K562 (cell line): ENCODE results near the gene PDGFRA. TPM values are rescaled to one million over a fixed set of nuclear protein-coding genes. Genes with fewer than 3 reads are reported as not detected.

Experiments used
- BACH1 ChIP-seq: fragments of 200-800 bp; sonication (Bioruptor generic); IDR thresholded peaks from 2 replicates; pipeline ENCODE4 v1.6.1; 2016; ENCODE audit warnings: missing genetic modification characterization, missing compliant biosample characterization
- BDP1 ChIP-seq: IDR thresholded peaks from 3 replicates; pipeline ENCODE4 v1.6.1; 2011; ENCODE audit not compliant: insufficient read length, insufficient read depth
- DEAF1 ChIP-seq: fragments of 450-650 bp; formaldehyde crosslinking; IDR thresholded peaks from 2 replicates; pipeline ENCODE4 v1.4.0; 2020; ENCODE audit warnings: mild to moderate bottlenecking, moderate library complexity
- FOXJ2 ChIP-seq: fragments of 200-800 bp; sonication (Bioruptor generic); IDR thresholded peaks from 2 replicates; pipeline ENCODE4 v1.6.1; 2016; ENCODE audit warnings: missing genetic modification characterization, missing compliant biosample characterization
- GATA2 ChIP-seq: sonication (generic); formaldehyde crosslinking; IDR thresholded peaks from 2 replicates; pipeline ENCODE4 v1.4.0; 2020; ENCODE audit warnings: mild to moderate bottlenecking, missing genetic modification reagents
- HDAC2 ChIP-seq: fragments of 450-650 bp; IDR thresholded peaks from 2 replicates; pipeline ENCODE4 v1.6.1; 2016; ENCODE audit warnings: mild to moderate bottlenecking
- HES1 ChIP-seq: fragments of 450-650 bp; IDR thresholded peaks from 2 replicates; pipeline ENCODE4 v1.6.1; 2016; ENCODE audit warnings: low read depth, mild to moderate bottlenecking, moderate library complexity
- HMBOX1 ChIP-seq: sonication (generic); IDR thresholded peaks from 2 replicates; pipeline ENCODE4 v1.6.1; 2016
- IRF2 ChIP-seq: sonication (generic); formaldehyde crosslinking; IDR thresholded peaks from 2 replicates; pipeline ENCODE4 v1.8.1; 2022; ENCODE audit warnings: mild to moderate bottlenecking, missing genetic modification reagents
- LARP7 ChIP-seq: fragments of 450-650 bp; IDR thresholded peaks from 2 replicates; pipeline ENCODE4 v1.6.1; 2016
- MEIS2 ChIP-seq: fragments of 450-650 bp; IDR thresholded peaks from 2 replicates; pipeline ENCODE4 v1.6.1; 2014; ENCODE audit warnings: mild to moderate bottlenecking; ENCODE audit not compliant: partially characterized antibody
- NCOA6 ChIP-seq: fragments of 450-650 bp; IDR thresholded peaks from 2 replicates; pipeline ENCODE4 v1.6.1; 2017; ENCODE audit warnings: mild to moderate bottlenecking
- NONO ChIP-seq, 2 experiments: fragments of 200-400 bp in 1 of 2; fragments of 450-650 bp in 1 of 2; formaldehyde crosslinking in 1 of 2; IDR thresholded peaks; 2 replicates each; pipeline ENCODE4 v1.6.1; 2017; ENCODE audit warnings: low read depth in 2 of 2, mild to moderate bottlenecking in 2 of 2, moderate library complexity in 2 of 2, low read length in 1 of 2
- PHB2 ChIP-seq: fragments of 450-650 bp; IDR thresholded peaks from 2 replicates; pipeline ENCODE4 v1.6.1; 2017; ENCODE audit warnings: low read depth
- RAD21 ChIP-seq, 2 experiments: fragments of 250-450 bp in 1 of 2; fragments of 450-650 bp in 1 of 2; sonication (Bioruptor Pico) in 1 of 2; formaldehyde crosslinking in 1 of 2; IDR thresholded peaks in 1 of 2; conservative IDR thresholded peaks in 1 of 2; 2 replicates each; pipeline versions ENCODE4 v1.4.0 to v1.8.0; 2020 to 2022; ENCODE audit warnings: mild to moderate bottlenecking in 2 of 2, moderate library complexity in 1 of 2
- RAD51 ChIP-seq: fragments of 450-650 bp; IDR thresholded peaks from 2 replicates; pipeline ENCODE4 v1.7.1; 2016; ENCODE audit warnings: low read depth, mild to moderate bottlenecking, borderline replicate concordance
- RUNX1 ChIP-seq: sonication (generic); IDR thresholded peaks from 2 replicates; pipeline ENCODE4 v1.6.1; 2016; ENCODE audit warnings: antibody characterized with exemption, low read depth
- SAFB ChIP-seq: fragments of 200-400 bp; formaldehyde crosslinking; IDR thresholded peaks from 2 replicates; pipeline ENCODE4 v1.6.1; 2017; ENCODE audit warnings: low read depth, low read length, borderline replicate concordance
- SP1 ChIP-seq: sonication (generic); formaldehyde crosslinking; IDR thresholded peaks from 2 replicates; pipeline ENCODE4 v1.8.1; 2022; ENCODE audit warnings: mild to moderate bottlenecking, missing genetic modification reagents
- TSC22D4 ChIP-seq: fragments of 450-650 bp; IDR thresholded peaks from 2 replicates; pipeline ENCODE4 v1.6.1; 2016; ENCODE audit warnings: missing genetic modification characterization, missing biosample characterization, control low read depth
- U2AF2 ChIP-seq: fragments of 200-400 bp; formaldehyde crosslinking; optimal IDR thresholded peaks from 2 replicates; pipeline ENCODE3; 2017; ENCODE audit warnings: low read depth, mild to moderate bottlenecking, low read length
- ZFP36 ChIP-seq: fragments of 150-350 bp; IDR thresholded peaks from 2 replicates; pipeline ENCODE4 v1.6.1; 2018; ENCODE audit warnings: low read length, low read depth; ENCODE audit not compliant: partially characterized antibody
- ZNF175 ChIP-seq: fragments of 200-800 bp; sonication (Bioruptor generic); IDR thresholded peaks from 2 replicates; pipeline ENCODE4 v1.6.1; 2016; ENCODE audit warnings: low read depth, mild to moderate bottlenecking, missing genetic modification characterization, missing compliant biosample characterization
- ZNF217 ChIP-seq: sonication (generic); formaldehyde crosslinking; IDR thresholded peaks from 2 replicates; pipeline ENCODE4 v1.8.0; 2022; ENCODE audit warnings: mild to moderate bottlenecking, missing genetic modification reagents
- ZNF232 ChIP-seq: sonication (generic); formaldehyde crosslinking; IDR thresholded peaks from 2 replicates; pipeline ENCODE4 v1.8.0; 2022; ENCODE audit warnings: mild to moderate bottlenecking, missing genetic modification reagents
- ZNF561 ChIP-seq: fragments of 450-650 bp; formaldehyde crosslinking; conservative IDR thresholded peaks from 2 replicates; pipeline ENCODE4 v1.4.0; 2020; ENCODE audit warnings: mild to moderate bottlenecking, moderate library complexity
- ZNF740 ChIP-seq, 3 experiments: fragments of 200-800 bp in 1 of 3; sonication (Bioruptor generic) in 1 of 3; sonication (generic) in 1 of 3; formaldehyde crosslinking in 1 of 3; IDR thresholded peaks; 2 replicates each; pipeline versions ENCODE4 v1.6.1 to v1.8.0; 2016 to 2022; ENCODE audit warnings: mild to moderate bottlenecking in 2 of 3, missing compliant biosample characterization in 2 of 3, missing genetic modification characterization in 2 of 3, missing genetic modification reagents in 1 of 3
- polyA plus RNA-seq, 8 experiments: library from polyadenylated mRNA; depleted of rRNA in 4 of 8; stranded (reverse) in 5 of 8; unstranded in 3 of 8; fragments of >200 nt; fragmentation: Nextera tagmentation in 2 of 8; fragmentation: Illumina TruSeq in 1 of 8; extraction: Ambion mirVana in 2 of 8; extraction: Trizol in 1 of 8; gene quantifications; 2 replicates each; pipeline versions ENCODE4 v1.2.1 to v1.2.3, GENCODE V29; 2011 to 2014; ENCODE audit warnings: inconsistent platforms in 1 of 8, missing spikeins in 1 of 8
- total RNA-seq, 7 experiments: library from RNA; depleted of rRNA in 6 of 7; stranded (reverse); fragments of >200 nt in 6 of 7; fragmentation: Illumina TruSeq in 2 of 7; extraction: Trizol in 2 of 7; gene quantifications; 2 replicates each; pipeline versions ENCODE4 v1.2.1 to v1.2.3, GENCODE V29; 2011 to 2021; ENCODE audit warnings: low replicate concordance in 1 of 7

Gene PDGFRA
- total and polyA plus RNA-seq, 9 of the 15 experiments (the other 6 are each of a cell fraction or from before 2014, with no cell fraction given), result 0.40 TPM; not detected in 8

- TF ChIP-seq DEAF1 (CRISPR knock-in tag) (peak; percentile 85), GATA2 (CRISPR knock-in tag) (no peak), U2AF2 (no peak), SP1 (CRISPR knock-in tag) (no peak), RAD51 (no peak), ZNF561 (CRISPR knock-in tag) (no peak), PHB2 (no peak), HES1 (no peak), RAD21 (CRISPR knock-in tag; conservative IDR thresholded peaks at IDR 0.05 in 1 of 2, IDR thresholded peaks at IDR 0.05 in 1 of 2) (peak; percentile 92 to 94), TSC22D4 (no peak), ZNF175 (CRISPR knock-in tag) (no peak), HMBOX1 (no peak), HDAC2 (no peak), RUNX1 (no peak), MEIS2 (no peak), BACH1 (tag) (no peak), LARP7 (no peak), NCOA6 (no peak), ZNF232 (CRISPR knock-in tag) (no peak), FOXJ2 (no peak), BDP1 (no peak), ZFP36 (no peak), NONO (IDR thresholded peaks at IDR 0.05; ENCODE audit: low read depth in 2 of 2, low read length in 1 of 2) (no peak), ZNF217 (CRISPR knock-in tag) (no peak), SAFB (no peak), IRF2 (no peak), ZNF740 (CRISPR knock-in tag; IDR thresholded peaks at IDR 0.05) (no peak), ZNF740 (tag; IDR thresholded peaks at IDR 0.05) (no peak)
These were observed 93.8 kb downstream of the PDGFRA start (continued) for GRCh38 chr4:54322818-54323417.
